Astrocyte (in vitro differentiated cells and primary cell): ENCODE results near the gene TBC1D2B. TPM values are rescaled to one million over a fixed set of nuclear protein-coding genes. Genes with fewer than 3 reads are reported as not detected.

Source experiments
- DNase-seq: peaks from one replicate; pipeline ENCODE4 v3.0.0-alpha.2; 2010; ENCODE audit warnings: low read depth
- FAIRE-seq: peaks from 2 replicates; lab custom pipeline; 2011; peaks lifted over from hg19 to GRCh38; lab: Jason Lieb, UNC
- H2AFZ ChIP-seq: 2 replicates; pipeline ENCODE4 v1.6.0; 2012; ENCODE audit warnings: low read depth, low read length, inconsistent platforms
- H3K27ac ChIP-seq: 2 replicates; pipeline ENCODE4 v1.5.1; 2011; ENCODE audit warnings: low read depth, low read length, inconsistent platforms
- H3K27me3 ChIP-seq: 2 replicates; pipeline ENCODE4 v1.6.0; 2011; ENCODE audit warnings: low read length, inconsistent platforms; ENCODE audit not compliant: insufficient read depth
- H3K36me3 ChIP-seq: 2 replicates; pipeline ENCODE4 v1.5.1; 2011; ENCODE audit warnings: low read length, inconsistent platforms; ENCODE audit not compliant: insufficient read depth
- H3K4me1 ChIP-seq: 2 replicates; pipeline ENCODE4 v1.5.1; 2011; ENCODE audit warnings: low read length, inconsistent platforms; ENCODE audit not compliant: insufficient read depth
- H3K4me2 ChIP-seq: 2 replicates; pipeline ENCODE4 v1.6.0; 2012; ENCODE audit warnings: low read length, inconsistent platforms
- H3K4me3 ChIP-seq: 2 replicates; pipeline ENCODE4 v1.5.1; 2011; ENCODE audit warnings: low read depth, mild to moderate bottlenecking, low read length, inconsistent platforms; ENCODE audit not compliant: insufficient read depth
- H3K79me2 ChIP-seq: 2 replicates; pipeline ENCODE4 v1.6.0; 2012; ENCODE audit warnings: mild to moderate bottlenecking, low read length, inconsistent platforms; ENCODE audit not compliant: insufficient read depth
- H3K9ac ChIP-seq: 2 replicates; pipeline ENCODE4 v1.6.0; 2012; ENCODE audit warnings: mild to moderate bottlenecking, low read length, inconsistent platforms
- H3K9me3 ChIP-seq: 2 replicates; pipeline ENCODE4 v1.5.1; 2012; ENCODE audit warnings: low read depth, mild to moderate bottlenecking, low read length, inconsistent platforms; ENCODE audit not compliant: insufficient read depth
- H4K20me1 ChIP-seq: 2 replicates; pipeline ENCODE4 v1.6.0; 2012; ENCODE audit warnings: low read length, inconsistent platforms; ENCODE audit not compliant: insufficient read depth
- H3K27ac Mint-ChIP-seq: one replicate; pipeline ENCODE4 v1.8.0; 2021; ENCODE audit warnings: mild to moderate bottlenecking, mixed read lengths; ENCODE audit not compliant: unreplicated experiment
- H3K27me3 Mint-ChIP-seq: one replicate; pipeline ENCODE4 v1.8.0; 2021; ENCODE audit warnings: low read depth, mixed read lengths; ENCODE audit not compliant: unreplicated experiment
- H3K36me3 Mint-ChIP-seq: one replicate; pipeline ENCODE4 v1.8.0; 2021; ENCODE audit warnings: low read depth, mixed read lengths; ENCODE audit not compliant: unreplicated experiment
- H3K4me1 Mint-ChIP-seq: one replicate; pipeline ENCODE4 v1.8.0; 2021; ENCODE audit warnings: low read depth, mixed read lengths; ENCODE audit not compliant: unreplicated experiment
- H3K4me3 Mint-ChIP-seq: one replicate; pipeline ENCODE4 v1.8.0; 2021; ENCODE audit warnings: mild to moderate bottlenecking, moderate library complexity, mixed read lengths; ENCODE audit not compliant: unreplicated experiment
- H3K9me3 Mint-ChIP-seq: one replicate; pipeline ENCODE4 v1.8.0; 2021; ENCODE audit warnings: mild to moderate bottlenecking, mixed read lengths; ENCODE audit not compliant: unreplicated experiment
- CTCF ChIP-seq: IDR thresholded peaks from 2 replicates; pipeline ENCODE4 v1.5.1; 2011; ENCODE audit warnings: low read depth, mild to moderate bottlenecking, inconsistent platforms, low read length, moderate library complexity; ENCODE audit not compliant: insufficient read depth
- EZH2 ChIP-seq: IDR thresholded peaks from 2 replicates; pipeline ENCODE4 v1.6.1; 2012; ENCODE audit warnings: mild to moderate bottlenecking, low read length, inconsistent platforms; ENCODE audit not compliant: insufficient read depth
- total RNA-seq: library from RNA; stranded (reverse); gene quantifications from 2 replicates; pipeline ENCODE4 v1.2.1, GENCODE V29; 2021

Gene TBC1D2B
- total RNA-seq, 1 donor from 2014 or later = 21.3 TPM

GRCh38 chr15:78007211-78007931 is 70.1 kb downstream of the TBC1D2B start:
- no peak overlapping the region for H3K27ac Mint-ChIP-seq
- Histone ChIP-seq H3K79me2 (no peaks in the 10 kb centered on the region), H3K4me2 (peak overlapping the region; percentile 31), H3K27ac (no peak overlapping the region), H3K4me1 (peaks cover 22% of the 10 kb centered on the region), H4K20me1 (peaks cover 79% of the 10 kb centered on the region), H3K9me3 (no peaks in the 10 kb centered on the region), H3K9ac (peak overlapping the region; percentile 36), H3K27me3 (no peaks in the 10 kb centered on the region), H3K4me3 (no peak overlapping the region), H2AFZ (no peak overlapping the region), H3K36me3 (peaks cover 22% of the 10 kb centered on the region)
- FAIRE-seq = no peak
- H3K9me3 Mint-ChIP-seq = peaks cover 3% of the 10 kb centered on the region
- no peak for TF ChIP-seq CTCF
- TF ChIP-seq EZH2 = no peak
- peaks cover 14% of the 10 kb centered on the region for H3K4me1 Mint-ChIP-seq
- peaks cover 27% of the 10 kb centered on the region for H3K36me3 Mint-ChIP-seq
- H3K27me3 Mint-ChIP-seq = peaks cover 2% of the 10 kb centered on the region
- H3K4me3 Mint-ChIP-seq = no peak overlapping the region
- DNase-seq = no peak

- Mint-ChIP-seq H3K36me3 (peaks cover 28% of the 10 kb centered on the region), H3K4me1 (peaks cover 14% of the 10 kb centered on the region), H3K9me3 (peaks cover 3% of the 10 kb centered on the region), H3K27me3 (peaks cover 2% of the 10 kb centered on the region), H3K4me3 (no peak overlapping the region), H3K27ac (no peak overlapping the region)
- Histone ChIP-seq H3K4me2 (no peak overlapping the region), H3K27me3 (no peaks in the 10 kb centered on the region), H3K27ac (no peak overlapping the region), H3K9me3 (no peaks in the 10 kb centered on the region), H2AFZ (no peak overlapping the region), H3K4me3 (no peak overlapping the region), H3K9ac (no peak overlapping the region), H4K20me1 (peaks cover 79% of the 10 kb centered on the region), H3K79me2 (no peaks in the 10 kb centered on the region), H3K36me3 (peaks cover 23% of the 10 kb centered on the region), H3K4me1 (peaks cover 22% of the 10 kb centered on the region)
- FAIRE-seq (no peak), DNase-seq (no peak)
- no peak for TF ChIP-seq EZH2
- no peak for TF ChIP-seq CTCF
Measured at GRCh38 chr15:78006567-78007205, 70.8 kb downstream of the TBC1D2B start.
